ENCODE measurements around the gene PTPN11.

Gene PTPN11

GRCh38 chr12:112535017-112535416 is 116.3 kb downstream of the PTPN11 start:
- H3K4me3 ChIP-seq (ENCODE audit: low read length), result no peak overlapping the region
- no peak for DNase-seq (ENCODE audit: low read depth)
- TF ChIP-seq CTCF (conservative IDR thresholded peaks at IDR 0.05; ENCODE audit: low read depth, low read length), result no peak

GRCh38 chr12:112535637-112536366 is 117.1 kb downstream of the PTPN11 start:
- DNase-seq (ENCODE audit: low read depth), result no peak
- TF ChIP-seq CTCF (conservative IDR thresholded peaks at IDR 0.05; ENCODE audit: low read depth, low read length), result no peak
- no peak overlapping the region for H3K4me3 ChIP-seq (ENCODE audit: low read length)

GRCh38 chr12:112536367-112536730 is 117.6 kb downstream of the PTPN11 start:
- TF ChIP-seq CTCF (conservative IDR thresholded peaks at IDR 0.05; ENCODE audit: low read depth, low read length), result no peak
- no peak overlapping the region for H3K4me3 ChIP-seq (ENCODE audit: low read length)
- DNase-seq (ENCODE audit: low read depth), result no peak

GRCh38 chr12:112537710-112538396 is 119.1 kb downstream of the PTPN11 start:
- H3K4me3 ChIP-seq (ENCODE audit: low read length), result no peak overlapping the region
- no peak for TF ChIP-seq CTCF (conservative IDR thresholded peaks at IDR 0.05; ENCODE audit: low read depth, low read length)
- no peak for DNase-seq (ENCODE audit: low read depth)

- DNase-seq (ENCODE audit: low read depth), result no peak
- no peak for TF ChIP-seq CTCF (conservative IDR thresholded peaks at IDR 0.05; ENCODE audit: low read depth, low read length)
- H3K4me3 ChIP-seq (ENCODE audit: low read length), result no peak overlapping the region
These were observed 120.0 kb downstream of the PTPN11 start for GRCh38 chr12:112538740-112539139.

GRCh38 chr12:112539221-112539620 is 120.5 kb downstream of the PTPN11 start:
- DNase-seq (ENCODE audit: low read depth), result no peak
- TF ChIP-seq CTCF (conservative IDR thresholded peaks at IDR 0.05; ENCODE audit: low read depth, low read length), result no peak
- H3K4me3 ChIP-seq (ENCODE audit: low read length), result no peak overlapping the region

- no peak overlapping the region for H3K4me3 ChIP-seq (ENCODE audit: low read length)
- DNase-seq (ENCODE audit: low read depth), result no peak
- no peak for TF ChIP-seq CTCF (conservative IDR thresholded peaks at IDR 0.05; ENCODE audit: low read depth, low read length)
These were observed 121.3 kb downstream of the PTPN11 start for GRCh38 chr12:112540021-112540420.
